SU-DHL-6 (cell line): ENCODE results near the gene TMIE.
"Not testable (repeated sequence)": the region's sequence is repeated elsewhere in the genome, so short reads cannot be mapped to it uniquely, and the experiment has no call there.

ENCODE experiments used
- H2AFZ ChIP-seq: fragments of 200-600 bp; sonication (generic); 2 replicates; pipeline ENCODE4 v1.6.1; 2014; ENCODE audit warnings: low read depth, mild to moderate bottlenecking, moderate library complexity, mixed read lengths, antibody characterized with exemption, low read length; ENCODE audit not compliant: severe bottlenecking
- H3F3A ChIP-seq: fragments of 200-600 bp; shearing (Covaris generic); 2 replicates; pipeline ENCODE4 v1.6.0; 2016; ENCODE audit warnings: antibody characterized with exemption, mild to moderate bottlenecking; ENCODE audit not compliant: insufficient read depth
- H3K27ac ChIP-seq: fragments of 200-600 bp; sonication (generic); 2 replicates; pipeline ENCODE4 v1.5.1; 2016; ENCODE audit warnings: low read depth, mild to moderate bottlenecking, low read length, moderate library complexity, mixed read lengths
- H3K27me3 ChIP-seq: fragments of 200-600 bp; sonication (generic), shearing (Covaris generic); 2 replicates; pipeline ENCODE4 v1.6.0; 2014; ENCODE audit warnings: mild to moderate bottlenecking, low read length
- H3K36me3 ChIP-seq: fragments of 200-600 bp; sonication (generic); 2 replicates; pipeline ENCODE4 v1.6.1; 2014; ENCODE audit warnings: mild to moderate bottlenecking, low read length, mixed read lengths
- H3K4me2 ChIP-seq: fragments of 300-600, 200-600 bp; shearing (Covaris generic), sonication (generic); 2 replicates; pipeline ENCODE4 v1.6.0; 2014; ENCODE audit warnings: low read length, low read depth, mild to moderate bottlenecking; ENCODE audit not compliant: poor library complexity, severe bottlenecking
- H3K4me3 ChIP-seq: fragments of 200-600 bp; sonication (generic); 2 replicates; pipeline ENCODE4 v1.5.1; 2014; ENCODE audit warnings: antibody characterized with exemption, low read length, mild to moderate bottlenecking, mixed read lengths; ENCODE audit not compliant: insufficient read depth, poor library complexity, severe bottlenecking
- H3K79me2 ChIP-seq: fragments of 200-600 bp; sonication (generic); 2 replicates; pipeline ENCODE4 v1.6.1; 2014; ENCODE audit warnings: mild to moderate bottlenecking, low read length, moderate library complexity; ENCODE audit not compliant: insufficient read depth
- H3K9ac ChIP-seq: fragments of 200-600 bp; sonication (generic); 2 replicates; pipeline ENCODE4 v1.7.0; 2014; ENCODE audit warnings: mild to moderate bottlenecking, low read length
- H3K9me2 ChIP-seq: fragments of 200-600 bp; sonication (generic); replicated peaks from 2 replicates; pipeline ENCODE4 v1.6.1; 2014; ENCODE audit warnings: low read length; ENCODE audit not compliant: insufficient read depth
- H3K9me3 ChIP-seq: fragments of 200-600 bp; sonication (generic); 2 replicates; pipeline ENCODE4 v1.6.1; 2014; ENCODE audit warnings: low read length, mixed read lengths; ENCODE audit not compliant: insufficient read depth
- H4K20me1 ChIP-seq: fragments of 200-600 bp; sonication (generic); 2 replicates; pipeline ENCODE4 v1.6.1; 2014; ENCODE audit warnings: low read depth, mild to moderate bottlenecking, antibody characterized with exemption, low read length, moderate library complexity, mixed read lengths
- CTCF ChIP-seq: fragments of 200-600 bp; sonication (generic); IDR thresholded peaks from one replicate; pipeline ENCODE4 v1.5.1; 2017; ENCODE audit warnings: antibody characterized with exemption, mild to moderate bottlenecking, low read length, moderate library complexity; ENCODE audit not compliant: insufficient read depth, poor library complexity, severe bottlenecking
- EZH2phosphoT487 ChIP-seq: fragments of 200-600 bp; sonication (generic), shearing (Covaris generic); conservative IDR thresholded peaks from 2 replicates; pipeline ENCODE4 v1.6.1; 2018; ENCODE audit warnings: mild to moderate bottlenecking, antibody characterized with exemption, low read length, moderate library complexity, mixed read lengths

TMIE gene

GRCh38 chr3:46736006-46736872 is 35.0 kb downstream of the TMIE start:
- Histone ChIP-seq H3K4me3 (no peak overlapping the region), H3K9ac (no peak overlapping the region), H2AFZ (no peak overlapping the region), H3K36me3 (no peaks in the 10 kb centered on the region), H3K79me2 (no peaks in the 10 kb centered on the region), H3K9me2 (no peaks in the 10 kb centered on the region), H3K9me3 (no peaks in the 10 kb centered on the region), H3K4me2 (no peak overlapping the region), H3K27ac (no peak overlapping the region), H3F3A (no peaks in the 10 kb centered on the region), H4K20me1 (no peaks in the 10 kb centered on the region), H3K27me3 (no peaks in the 10 kb centered on the region)
- TF ChIP-seq CTCF (no peak), EZH2phosphoT487 (no peak)

- Histone ChIP-seq H2AFZ (no peak overlapping the region), H3K36me3 (no peaks in the 10 kb centered on the region), H3K9ac (no peak overlapping the region), H3K79me2 (no peaks in the 10 kb centered on the region), H3K4me3 (no peak overlapping the region), H3K27me3 (no peaks in the 10 kb centered on the region), H3K4me2 (no peak overlapping the region), H3K9me3 (no peaks in the 10 kb centered on the region), H4K20me1 (no peaks in the 10 kb centered on the region), H3F3A (no peaks in the 10 kb centered on the region), H3K9me2 (no peaks in the 10 kb centered on the region), H3K27ac (no peak overlapping the region)
- TF ChIP-seq EZH2phosphoT487, result no peak
- TF ChIP-seq CTCF, result no peak
Observed at GRCh38 chr3:46737329-46737731, 36.1 kb downstream of the TMIE start.

- H3K9me2 ChIP-seq, result not testable (repeated sequence)
Observed at GRCh38 chr3:46739565-46739964, 38.4 kb downstream of the TMIE start.

GRCh38 chr3:46742992-46743585 is 41.9 kb downstream of the TMIE start:
- Histone ChIP-seq H3K4me2 (no peak overlapping the region), H3K9me2 (no peaks in the 10 kb centered on the region), H3F3A (no peaks in the 10 kb centered on the region), H3K27me3 (no peaks in the 10 kb centered on the region), H4K20me1 (no peaks in the 10 kb centered on the region), H3K9me3 (no peaks in the 10 kb centered on the region), H2AFZ (no peak overlapping the region), H3K9ac (no peak overlapping the region), H3K27ac (no peak overlapping the region), H3K4me3 (no peak overlapping the region), H3K79me2 (no peaks in the 10 kb centered on the region), H3K36me3 (no peaks in the 10 kb centered on the region)
- TF ChIP-seq EZH2phosphoT487 (no peak), CTCF (no peak)

More at GRCh38 chr3:46739565-46739964, 38.4 kb downstream of the TMIE start:
- H3K27ac ChIP-seq, H3K36me3 ChIP-seq, H2AFZ ChIP-seq, H3K79me2 ChIP-seq, H3K27me3 ChIP-seq, H3K4me3 ChIP-seq, H3F3A ChIP-seq, H3K4me2 ChIP-seq, H3K9ac ChIP-seq, H3K9me3 ChIP-seq, H4K20me1 ChIP-seq: not testable (repeated sequence)
